Fibroblast of pulmonary artery (primary cell): ENCODE measurements around the gene APP.
"Not testable (repeated sequence)": the region's sequence is repeated elsewhere in the genome, so short reads cannot be mapped to it uniquely, and the experiment has no call there.

Experiments
- DNase-seq: peaks from one replicate; pipeline ENCODE4 v3.0.0-alpha.2; 2010; ENCODE audit warnings: low read depth
- H3K4me3 ChIP-seq: replicated peaks from 2 replicates; pipeline ENCODE4 v1.5.1; 2011; ENCODE audit warnings: low read depth, mild to moderate bottlenecking, control low read depth, low read length, moderate library complexity
- CTCF ChIP-seq: IDR thresholded peaks from 2 replicates; pipeline ENCODE4 v1.5.1; 2011; ENCODE audit warnings: mild to moderate bottlenecking, control low read depth, low read length, inconsistent platforms; ENCODE audit errors: missing control alignments

The APP gene

GRCh38 chr21:26019236-26019635 lies 151.3 kb downstream of the APP start:
- TF ChIP-seq CTCF: no peak
- DNase-seq: no peak
- no peak overlapping the region for H3K4me3 ChIP-seq

GRCh38 chr21:26013970-26014369 lies 156.6 kb downstream of the APP start:
- no peak for DNase-seq
- no peak overlapping the region for H3K4me3 ChIP-seq
- TF ChIP-seq CTCF: no peak

GRCh38 chr21:26012482-26012881 lies 158.1 kb downstream of the APP start:
- not testable (repeated sequence) for DNase-seq, H3K4me3 ChIP-seq

- no peak overlapping the region for H3K4me3 ChIP-seq
- DNase-seq: no peak
- no peak for TF ChIP-seq CTCF
Observed at GRCh38 chr21:26011292-26011940, 159.2 kb downstream of the APP start.

GRCh38 chr21:26007951-26008498 lies 162.5 kb downstream of the APP start:
- no peak for DNase-seq
- H3K4me3 ChIP-seq: no peak overlapping the region
- no peak for TF ChIP-seq CTCF

GRCh38 chr21:26005464-26005863 lies 165.1 kb downstream of the APP start:
- TF ChIP-seq CTCF: no peak
- H3K4me3 ChIP-seq: no peak overlapping the region
- no peak for DNase-seq

GRCh38 chr21:26003404-26003803 lies 167.2 kb downstream of the APP start:
- no peak overlapping the region for H3K4me3 ChIP-seq
- TF ChIP-seq CTCF: no peak
- no peak for DNase-seq
